Brain pericyte (primary cell): Measurements from ENCODE around the gene PDC.

Experiments used
- DNase-seq: peaks from one replicate; pipeline ENCODE4 v3.0.0-alpha.2; 2012; ENCODE audit warnings: low read depth, low spot score

Gene PDC

DNA sequence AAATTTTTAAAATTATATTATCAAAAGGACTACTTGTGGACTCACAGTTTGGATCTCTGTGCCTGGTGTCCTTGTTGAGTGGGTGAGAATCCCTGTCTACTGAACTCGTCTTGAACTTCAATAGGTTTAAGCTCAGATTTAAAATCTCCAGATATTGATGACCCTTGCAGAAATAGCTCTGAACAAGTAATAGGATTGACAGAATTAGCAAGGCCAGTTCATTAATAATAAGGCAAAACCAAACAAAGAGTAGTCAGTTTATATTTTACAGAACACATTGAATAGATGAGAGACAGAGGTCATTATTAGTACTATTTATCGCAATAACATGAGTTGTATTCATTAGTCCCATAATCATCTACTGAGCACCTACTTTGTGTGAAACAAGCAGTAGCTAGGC lies at the start of gene PDC:
PDC (minus strand) TSS at position 101 of the 400 bp plus-strand sequence. CDS start 11,655 bp downstream, outside the sequence.
- no peak for DNase-seq

GRCh38 chr1:186503190-186503589 lies 42.3 kb upstream of the PDC start:
- no peak for DNase-seq

- no peak for DNase-seq
Observed at GRCh38 chr1:186502087-186502486, 41.2 kb upstream of the PDC start.

GRCh38 chr1:186500804-186501203 lies 39.9 kb upstream of the PDC start:
- DNase-seq = no peak

GRCh38 chr1:186499571-186499970 lies 38.7 kb upstream of the PDC start:
- no peak for DNase-seq

DNA sequence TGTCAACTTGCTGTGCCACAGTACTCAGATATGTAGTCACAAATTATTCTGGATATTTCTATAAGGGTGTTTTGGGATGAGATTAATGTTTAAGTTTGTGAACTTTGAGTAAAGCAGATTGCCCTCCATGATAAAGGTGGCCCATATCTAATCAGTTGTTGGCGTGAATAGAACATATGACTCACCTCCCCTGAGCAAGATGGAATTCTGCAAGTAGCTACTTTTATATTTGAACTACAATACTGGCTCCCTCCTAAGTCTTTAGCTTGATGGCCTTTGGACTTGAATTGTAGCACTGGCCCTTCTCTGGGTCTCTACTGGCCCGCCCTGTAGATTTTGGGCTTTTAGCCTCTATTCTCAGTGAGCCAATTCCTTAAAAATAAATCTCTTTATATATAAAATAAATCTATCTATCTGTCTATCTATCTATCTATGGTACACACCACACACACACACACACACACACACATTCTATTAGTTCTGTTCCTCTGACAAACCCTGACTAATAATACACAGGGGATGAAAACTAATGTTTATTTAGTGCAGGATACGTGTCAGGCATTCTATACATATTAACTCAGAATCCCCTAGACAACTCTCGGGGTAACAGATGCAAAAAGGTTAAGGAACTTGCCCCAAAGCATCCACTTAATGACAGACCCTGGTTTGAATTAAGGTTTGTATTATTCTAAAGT lies 37.9 kb upstream of the PDC start:
- no peak for DNase-seq

DNA sequence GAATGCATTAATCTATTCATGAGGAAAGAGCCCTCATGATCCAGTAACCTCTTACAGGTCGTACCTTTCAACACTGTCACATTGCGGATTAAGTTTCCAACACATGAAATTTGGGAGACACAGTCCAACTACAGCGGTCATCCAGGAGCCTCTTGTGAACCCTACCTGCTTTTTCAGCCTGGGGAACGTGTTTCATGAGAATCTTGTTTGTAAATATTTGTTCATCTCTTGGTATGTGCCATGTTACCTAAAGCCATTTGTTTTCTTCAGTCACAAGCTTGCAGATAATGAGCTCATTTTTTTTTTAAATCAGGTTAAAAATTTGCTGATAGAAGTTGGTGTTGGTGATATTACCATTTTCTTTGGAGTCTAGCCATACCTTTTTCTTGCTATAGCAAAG lies 37.2 kb upstream of the PDC start:
- no peak for DNase-seq

- no peak for DNase-seq
Observed at GRCh38 chr1:186497651-186498050, 36.7 kb upstream of the PDC start.

GRCh38 chr1:186496171-186496851 lies 35.4 kb upstream of the PDC start:
- no peak for DNase-seq

DNA sequence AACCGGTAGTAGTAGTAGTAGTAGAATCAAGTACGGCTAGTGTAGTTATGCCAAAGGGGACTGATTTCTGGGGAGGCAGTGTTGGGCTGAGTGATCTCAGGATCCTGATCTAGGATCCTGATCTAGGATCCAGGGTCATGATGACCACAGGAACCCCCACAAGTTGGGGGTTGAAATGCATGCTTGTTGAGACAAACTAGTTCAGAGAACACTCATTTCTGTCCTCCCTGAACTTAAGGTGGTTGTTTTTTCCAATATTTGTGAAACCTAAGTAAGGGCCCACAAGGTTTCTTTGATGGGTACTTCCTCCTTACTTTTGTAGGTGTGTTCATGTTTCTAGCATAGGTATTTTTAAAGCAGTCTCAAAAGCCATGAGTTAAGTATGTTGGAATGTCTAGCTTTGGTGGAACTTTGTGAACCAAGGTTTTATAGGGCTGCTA lies 33.9 kb upstream of the PDC start:
- no peak for DNase-seq

- DNase-seq = no peak
Observed at GRCh38 chr1:186492531-186493291, 31.8 kb upstream of the PDC start.

DNA sequence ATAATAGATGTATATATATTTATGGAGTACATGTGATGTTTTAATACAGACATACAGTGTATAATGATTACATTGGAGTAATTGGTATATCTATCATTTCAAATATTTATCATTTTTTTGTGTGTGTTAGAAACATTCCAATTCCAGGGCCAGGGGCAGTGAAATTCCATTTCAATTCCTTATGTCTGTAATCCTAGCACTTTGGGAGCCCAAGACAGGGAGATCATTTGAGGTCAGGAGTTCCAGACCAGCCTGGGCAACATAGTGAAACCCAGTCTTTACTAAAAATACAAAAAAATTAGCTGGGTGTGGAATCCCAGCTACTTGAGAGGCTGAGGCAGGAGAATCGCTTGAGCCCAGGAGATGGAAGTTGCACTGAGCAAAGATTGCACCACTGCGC lies 30.4 kb upstream of the PDC start:
- no peak for DNase-seq

DNA sequence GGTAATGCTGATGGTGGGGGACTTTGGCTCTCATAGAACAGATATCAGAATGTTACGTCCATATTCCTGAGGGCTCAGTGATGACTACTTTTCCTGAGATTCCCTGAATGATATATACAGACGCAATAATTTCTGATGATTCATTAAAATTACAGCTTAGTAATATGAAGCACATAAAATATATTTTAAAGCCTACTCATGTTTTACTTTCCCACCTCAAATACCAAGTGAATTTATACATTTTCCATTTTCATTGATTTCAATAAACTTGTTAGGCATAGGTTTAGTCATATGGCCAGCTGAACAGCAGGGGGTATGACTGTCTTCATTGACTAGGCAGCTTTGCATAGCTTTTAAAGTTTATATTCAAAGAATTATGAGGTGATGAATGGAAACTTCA lies 26.2 kb upstream of the PDC start:
- no peak for DNase-seq

GRCh38 chr1:186486061-186486460 lies 25.1 kb upstream of the PDC start:
- no peak for DNase-seq

- DNase-seq = no peak
Observed at GRCh38 chr1:186483561-186483960, 22.6 kb upstream of the PDC start.

DNA sequence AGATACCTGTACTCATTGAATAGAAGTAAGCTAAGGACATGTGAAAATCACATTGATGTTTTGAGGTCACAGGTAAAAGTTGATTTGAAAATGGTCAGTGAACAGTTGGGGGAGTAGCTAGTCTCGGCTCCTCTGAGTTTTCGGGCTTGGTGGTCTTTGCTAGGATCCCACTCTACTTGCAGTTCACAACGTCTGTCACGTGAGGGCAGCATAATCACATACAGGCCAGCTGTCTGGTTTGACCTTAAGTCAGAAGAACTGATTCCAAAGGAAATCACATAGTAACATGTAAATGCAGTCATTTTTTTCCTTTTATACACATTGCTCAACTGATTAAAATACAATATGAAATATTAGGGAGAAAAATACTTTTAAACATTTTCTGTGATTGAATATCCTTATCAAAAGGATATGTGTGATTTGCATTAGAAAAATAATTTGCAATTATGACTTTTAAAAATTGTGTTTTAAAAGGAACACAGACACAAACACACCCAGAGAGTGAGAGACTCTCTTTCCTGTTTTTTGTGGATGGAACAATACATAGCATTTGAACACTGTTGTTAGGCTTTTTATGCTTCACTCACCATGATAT lies 21.8 kb upstream of the PDC start:
- DNase-seq = peak; percentile 63

GRCh38 chr1:186481303-186481888 lies 20.5 kb upstream of the PDC start:
- no peak for DNase-seq

DNA sequence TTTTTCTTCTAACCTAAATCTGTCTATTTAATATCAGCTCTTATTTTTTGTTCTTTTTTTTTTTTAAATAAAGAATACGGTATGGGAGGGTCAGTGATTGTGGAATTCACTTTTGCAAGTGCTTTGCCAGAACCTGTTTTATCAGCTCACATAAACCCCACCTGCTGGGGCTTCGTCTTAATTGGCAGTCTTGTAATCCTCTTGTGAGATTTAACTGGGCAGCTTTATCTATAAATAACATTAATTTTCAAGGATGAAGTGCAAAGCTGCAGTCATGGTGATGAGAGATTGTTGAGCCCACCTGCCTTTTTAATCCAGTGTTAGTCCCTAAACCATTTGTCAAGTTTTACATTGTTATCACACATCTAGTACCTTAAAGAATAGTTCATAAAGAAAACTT lies 18.2 kb upstream of the PDC start:
- no peak for DNase-seq

GRCh38 chr1:186476264-186477040 lies 15.5 kb upstream of the PDC start:
- DNase-seq = no peak

DNA sequence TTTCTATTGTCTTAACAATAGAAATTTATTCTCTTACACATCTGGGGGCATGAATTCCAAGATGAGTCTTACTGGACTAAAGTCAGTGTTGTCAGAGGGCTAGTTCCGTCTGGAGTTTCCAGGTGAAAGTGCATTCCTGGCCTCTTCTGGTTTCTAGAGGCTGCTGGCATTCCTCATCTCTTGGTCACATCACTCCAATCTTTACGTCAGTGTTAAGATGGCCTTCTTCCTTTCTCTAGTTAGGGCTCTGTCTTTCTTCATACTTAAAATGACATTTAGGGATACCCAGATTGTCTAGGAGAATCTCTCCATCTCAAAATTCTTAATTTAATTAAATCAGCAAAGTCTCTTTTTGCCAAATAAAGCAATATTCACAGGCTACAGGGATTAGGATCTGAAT lies 13.3 kb upstream of the PDC start:
- no peak for DNase-seq

GRCh38 chr1:186473047-186473446 lies 12.1 kb upstream of the PDC start:
- no peak for DNase-seq
